Calu3 (cell line): ENCODE data around the gene KCNAB1. TPM values are rescaled to one million over a fixed set of nuclear protein-coding genes. Genes with fewer than 3 reads are reported as not detected.

Experiments
- BruUV-seq: library from RNA; stranded (reverse); fragments of 400-500 nt; replicated peaks from 2 replicates; lab custom pipeline; 2021; lab: Mats Ljungman, UMichigan
- CTCF ChIA-PET: fragments of 300-600 bp; sonication (Branson Sonifier 250); formaldehyde crosslinking; loops from one replicate; lab custom pipeline; 2022; ENCODE audit warnings: antibody characterized with exemption; lab: Charles Lee
- DNase-seq: peaks from one replicate; pipeline ENCODE4 v3.0.0; 2022
- H3K27ac Mint-ChIP-seq: one replicate; pipeline ENCODE4 v1.8.0; 2022; ENCODE audit warnings: mixed read lengths; ENCODE audit not compliant: unreplicated experiment
- H3K27me3 Mint-ChIP-seq: one replicate; pipeline ENCODE4 v1.8.0; 2022; ENCODE audit warnings: mixed read lengths; ENCODE audit not compliant: unreplicated experiment
- H3K36me3 Mint-ChIP-seq: one replicate; pipeline ENCODE4 v1.8.0; 2022; ENCODE audit warnings: mild to moderate bottlenecking, moderate library complexity, mixed read lengths; ENCODE audit not compliant: insufficient read depth, unreplicated experiment
- H3K4me1 Mint-ChIP-seq: one replicate; pipeline ENCODE4 v1.8.0; 2022; ENCODE audit warnings: mild to moderate bottlenecking, low read depth, mixed read lengths; ENCODE audit not compliant: unreplicated experiment
- H3K4me3 Mint-ChIP-seq: one replicate; pipeline ENCODE4 v1.8.0; 2022; ENCODE audit warnings: mild to moderate bottlenecking, low read depth, moderate library complexity, mixed read lengths; ENCODE audit not compliant: unreplicated experiment
- H3K9me3 Mint-ChIP-seq: one replicate; pipeline ENCODE4 v1.8.0; 2022; ENCODE audit warnings: low read depth, mixed read lengths; ENCODE audit not compliant: unreplicated experiment
- CTCF ChIP-seq: fragments of 200-600 bp; IDR thresholded peaks from one replicate; pipeline ENCODE4 v1.8.0; 2022; ENCODE audit warnings: antibody characterized with exemption; ENCODE audit not compliant: unreplicated experiment
- intact Hi-C: fragments of 100-400 bp; cut with micrococcal nuclease; formaldehyde crosslinking; loops from one replicate; pipeline ENCODE4 v1.10.0; 2022; ENCODE audit not compliant: unreplicated experiment
- total RNA-seq: library from RNA; stranded (reverse); gene quantifications from 2 replicates; pipeline ENCODE4 v1.2.3, GENCODE V29; 2022

The KCNAB1 gene
- total RNA-seq, 1 experiment from 2014 or later: 1.6 TPM

GRCh38 chr3:156449710-156450574 is 329.6 kb downstream of the KCNAB1 start:
- Mint-ChIP-seq H3K4me1 (no peaks in the 10 kb centered on the region), H3K4me3 (no peak overlapping the region), H3K27me3 (no peaks in the 10 kb centered on the region), H3K36me3 (no peaks in the 10 kb centered on the region), H3K27ac (no peak overlapping the region), H3K9me3 (no peaks in the 10 kb centered on the region)
- peak; percentile 61 for TF ChIP-seq CTCF
- DNase-seq: peak; percentile 39
- no TSS peak for BruUV-seq
- intact Hi-C loops: loop anchor here (1.0 to 5.0 kb wide), 5 partner anchors 23 to 687 kb away; no protein-coding TSS in a partner anchor
- CTCF ChIA-PET: interaction anchor here (0.6 to 2.6 kb wide), 13 partner anchors 16 to 406 kb away, joined by 3 to 14 read pairs (median 6); partner anchors contain the start of gene SSR3

- CTCF ChIA-PET: interaction anchor here (0.9 to 1.7 kb wide), 3 partner anchors 19 to 85 kb away, joined by 3 to 12 read pairs (median 5); no protein-coding TSS in a partner anchor
- no TSS peak for BruUV-seq
- Mint-ChIP-seq H3K27ac (peak overlapping the region; percentile 22), H3K4me3 (no peak overlapping the region), H3K27me3 (no peaks in the 10 kb centered on the region), H3K4me1 (peaks cover 27% of the 10 kb centered on the region), H3K9me3 (no peaks in the 10 kb centered on the region), H3K36me3 (peaks cover 6% of the 10 kb centered on the region)
- intact Hi-C loops: loop anchor here (5.0 kb wide), 1 partner anchor 631 kb away; no protein-coding TSS in a partner anchor
- no peak for TF ChIP-seq CTCF
- peak; percentile 61 for DNase-seq
Observed at GRCh38 chr3:156455839-156456238, 335.5 kb downstream of the KCNAB1 start.

GRCh38 chr3:156456771-156457224 is 336.4 kb downstream of the KCNAB1 start:
- CTCF ChIA-PET: interaction anchor here (0.5 to 1.7 kb wide), 12 partner anchors 13 to 1211 kb away, joined by 3 to 12 read pairs (median 4); no protein-coding TSS in a partner anchor
- Mint-ChIP-seq H3K4me3 (peak overlapping the region; percentile 57), H3K9me3 (no peaks in the 10 kb centered on the region), H3K4me1 (peaks cover 27% of the 10 kb centered on the region), H3K27ac (peak overlapping the region; percentile 89), H3K36me3 (peaks cover 6% of the 10 kb centered on the region), H3K27me3 (no peaks in the 10 kb centered on the region)
- intact Hi-C loops: loop anchor here (5.0 kb wide), 1 partner anchor 631 kb away; no protein-coding TSS in a partner anchor
- no peak for TF ChIP-seq CTCF
- peak; percentile 80 for DNase-seq
- no TSS peak for BruUV-seq

- no peaks in the 10 kb centered on the region for H3K27me3 Mint-ChIP-seq
- CTCF ChIA-PET: no interaction called here
- H3K4me3 Mint-ChIP-seq: no peak overlapping the region
- intact Hi-C loops: loop anchor here (5.0 kb wide), 1 partner anchor 628 kb away; no protein-coding TSS in a partner anchor
- no peak for TF ChIP-seq CTCF
- BruUV-seq: no TSS peak
- H3K4me1 Mint-ChIP-seq: peaks cover 27% of the 10 kb centered on the region
- no peak overlapping the region for H3K27ac Mint-ChIP-seq
- H3K9me3 Mint-ChIP-seq: no peaks in the 10 kb centered on the region
- H3K36me3 Mint-ChIP-seq: peaks cover 6% of the 10 kb centered on the region
- DNase-seq: no peak
Observed at GRCh38 chr3:156459434-156459833, 339.1 kb downstream of the KCNAB1 start.
